ENCODE results near the gene SLC2A13. TPM values are rescaled to one million over a fixed set of nuclear protein-coding genes. Genes with fewer than 3 reads are reported as not detected.

SLC2A13 gene
- total RNA-seq, 4 donors from 2014 or later: 9.1 to 63.4 (median 33.1) TPM

Small RNA genes within 50 kb of the gene (small RNA-seq; reads per million reads assigned to genes)
- gene RF00414: 0 reads per million in 2 donors

Other genes with a start within 250 kb of the SLC2A13 start
- gene LRRK2, start 118.9 kb upstream of the SLC2A13 start, total RNA-seq: 10 to 100 TPM in 1 of 4 donors, 1 to 10 TPM in 3; 2.6 to 44.6 (median 4.9) TPM